Pancreas (tissue), 10 donors: ENCODE data around the gene E2F7. TPM values are rescaled to one million over a fixed set of nuclear protein-coding genes. Genes with fewer than 3 reads are reported as not detected.

Experiments used
- ATAC-seq, 4 donors: fragments of 200-7000 bp; cut with Tn5 transposase; one replicate each; pipeline versions ENCODE4 v1.8.0 to v1.9.1; 2020; ENCODE audit warnings: mild to moderate bottlenecking in 4 of 4, moderate library complexity in 4 of 4
- DNase-seq, 6 donors: peaks; one replicate each; pipeline ENCODE4 v3.0.0-alpha.2; 2020
- FAIRE-seq: peaks from 2 replicates; lab custom pipeline; 2012; peaks lifted over from hg19 to GRCh38; lab: Jason Lieb, UNC
- H3K27ac ChIP-seq, 4 donors: fragments of 200-600 bp; sonication (generic); 1 replicate in 3 of 4; 2 replicates in 1 of 4; pipeline versions ENCODE4 v1.5.0 to v1.8.0; 2020
- H3K27me3 ChIP-seq, 4 donors: fragments of 200-600 bp; one replicate each; pipeline ENCODE4 v1.8.0; 2021
- H3K36me3 ChIP-seq, 3 donors: fragments of 200-600 bp; sonication (generic) in 1 of 3; one replicate each; pipeline versions ENCODE4 v1.5.0 to v1.8.0; 2020 to 2021
- H3K4me1 ChIP-seq, 3 donors: fragments of 200-600 bp; one replicate each; pipeline ENCODE4 v1.8.0; 2021
- H3K4me3 ChIP-seq, 4 donors: fragments of 200-600 bp; sonication (generic) in 2 of 4; one replicate each; pipeline versions ENCODE4 v1.5.0 to v1.8.0; 2020 to 2021
- H3K9me3 ChIP-seq, 4 donors: fragments of 200-600 bp; one replicate each; pipeline ENCODE4 v1.8.0; 2021
- CTCF ChIP-seq, 4 donors: fragments of 200-600 bp; sonication (generic) in 3 of 4; IDR thresholded peaks; one replicate each; pipeline versions ENCODE4 v1.5.0 to v1.8.0; 2021; ENCODE audit warnings: antibody characterized with exemption in 4 of 4
- WGBS, 2 donors: extraction: QIAGEN DNeasy Blood & Tissue Kit; methylation state at CpG; one replicate each; pipeline ENCODE4 v1.1.7; 2013; 5-methylcytosine and 5-hydroxymethylcytosine counted together
- intact Hi-C, 3 donors: fragments of 100-400 bp; cut with DNase I; formaldehyde crosslinking; loops; one replicate each; pipeline versions ENCODE4 v1.11.1 to v1.14.2; 2022
- polyA plus RNA-seq, 2 donors: library from polyadenylated mRNA; stranded (reverse); fragments of 200-250 nt; gene quantifications; one replicate each; pipeline ENCODE4 v1.2.3, GENCODE V29; 2013
- total RNA-seq, 6 donors: library from RNA; stranded (reverse); fragmentation: NEBNext Ultra II Directional in 4 of 6; extraction: Animal tissue kit (Norgen Biotek cat#: 25700) in 4 of 6; gene quantifications; one replicate each; pipeline versions ENCODE4 v1.2.1 to v1.2.4, GENCODE V29; 2021 to 2023
- donor health status: healthy with polysubstance abuse.
- donor health status: DM: no; HTN: no; CAD: no; lungs with moderate emphysema.
- donor health status: DM: no; HTN: no; CAD: no.
- donor health status: control.
- donor health status: control.
- donor health status: Bipolar disorder and iron deficiency.
- donor health status: DM: yes; HTN: yes; CAD: no.
- donor health status: DM: no; HTN: no; CAD: no.
- donor health status: DM: no; HTN: no; CAD: no.
- donor health status: DM: yes; HTN: yes; CAD: no.

E2F7 gene
- total and polyA plus RNA-seq, 8 donors = 0.08 to 0.73 (median 0.28) TPM; not detected in 2

GRCh38 chr12:77089686-77090220, 24.4 kb upstream of the E2F7 start:
- intact Hi-C loops = no loop called here
- Histone ChIP-seq H3K27me3 (no peaks in the 10 kb centered on the region), H3K4me1 (no peaks in the 10 kb centered on the region), H3K9me3 (no peaks in the 10 kb centered on the region), H3K36me3 (no peaks in the 10 kb centered on the region), H3K27ac (no peak overlapping the region), H3K4me3 (no peak overlapping the region)
- FAIRE-seq (no peak), ATAC-seq (no peak), DNase-seq (no peak)
- 4 to 11% methylated on average over 1 of the region's 1 CpG for WGBS, 2 donors
- TF ChIP-seq CTCF (IDR thresholded peaks at IDR 0.05) = no peak

DNA sequence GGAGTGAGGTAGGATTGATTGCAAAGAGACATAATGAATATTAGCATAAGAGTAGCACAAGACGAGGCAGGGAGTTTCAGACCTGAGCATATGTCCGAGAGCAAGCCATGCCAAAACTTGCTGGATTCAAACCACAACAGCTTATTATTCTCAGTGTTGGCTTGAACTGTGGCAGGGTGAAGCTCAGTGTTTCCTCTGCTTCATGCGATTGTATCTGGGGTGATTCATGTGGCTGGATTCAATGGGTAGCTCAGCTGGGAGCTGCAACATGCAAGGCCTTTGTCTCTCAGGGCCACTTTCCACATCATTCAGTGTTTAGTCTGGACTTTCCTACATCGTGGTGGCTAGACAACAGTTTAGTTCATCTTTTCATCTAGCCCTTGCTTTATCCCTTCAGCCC, 22.1 kb upstream of the E2F7 start:
- Histone ChIP-seq H3K9me3 (no peaks in the 10 kb centered on the region), H3K27me3 (no peaks in the 10 kb centered on the region), H3K4me3 (no peak overlapping the region), H3K36me3 (no peaks in the 10 kb centered on the region), H3K4me1 (no peaks in the 10 kb centered on the region), H3K27ac (no peak overlapping the region)
- DNase-seq = no peak
- ATAC-seq = no peak
- intact Hi-C loops = no loop called here
- 70 to 73% methylated on average over 4 of the region's 4 CpGs for WGBS, 2 donors
- TF ChIP-seq CTCF (IDR thresholded peaks at IDR 0.05) = no peak
- no peak for FAIRE-seq

- Histone ChIP-seq H3K36me3 (no peaks in the 10 kb centered on the region), H3K27ac (no peak overlapping the region), H3K4me3 (no peak overlapping the region), H3K27me3 (no peaks in the 10 kb centered on the region), H3K9me3 (no peaks in the 10 kb centered on the region), H3K4me1 (no peaks in the 10 kb centered on the region)
- no peak for ATAC-seq
- 13 to 31% methylated on average over 1 of the region's 1 CpG for WGBS, 2 donors
- TF ChIP-seq CTCF (IDR thresholded peaks at IDR 0.05) = no peak
- intact Hi-C loops = no loop called here
- DNase-seq = no peak
- no peak for FAIRE-seq
Observed at GRCh38 chr12:77082021-77082420, 16.7 kb upstream of the E2F7 start.

DNA sequence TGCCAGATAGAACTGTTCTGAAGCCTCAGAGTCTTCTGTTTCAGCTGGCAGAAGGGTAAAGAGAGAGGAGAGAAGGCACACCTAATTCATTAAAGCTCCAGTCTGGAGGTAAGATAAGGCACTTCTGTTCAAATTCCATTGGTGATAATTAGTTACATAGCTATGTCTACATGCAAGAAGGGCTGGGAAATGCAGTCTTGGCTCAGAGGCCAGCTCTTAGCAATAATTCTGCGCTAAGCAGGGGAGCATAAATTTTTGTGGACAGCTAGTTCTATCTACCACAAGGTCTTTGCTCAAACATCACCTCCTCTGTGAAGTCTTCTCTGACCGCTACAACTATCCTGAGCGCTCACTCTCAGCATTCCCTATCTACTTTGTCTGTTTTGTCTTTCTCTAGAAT, 14.3 kb upstream of the E2F7 start:
- intact Hi-C loops = no loop called here
- WGBS, 2 donors = 77 to 79% methylated on average over 3 of the region's 3 CpGs
- no peaks in the 10 kb centered on the region for H3K27me3 ChIP-seq
- no peak for DNase-seq
- no peaks in the 10 kb centered on the region for H3K4me1 ChIP-seq
- H3K36me3 ChIP-seq = no peaks in the 10 kb centered on the region
- FAIRE-seq = no peak
- H3K9me3 ChIP-seq = no peaks in the 10 kb centered on the region
- no peak for TF ChIP-seq CTCF (IDR thresholded peaks at IDR 0.05)
- no peak for ATAC-seq
- no peak overlapping the region for H3K27ac ChIP-seq
- no peak overlapping the region for H3K4me3 ChIP-seq

GRCh38 chr12:77078231-77078630, 12.9 kb upstream of the E2F7 start:
- FAIRE-seq (no peak), ATAC-seq (no peak), DNase-seq (no peak)
- H3K9me3 ChIP-seq = no peaks in the 10 kb centered on the region
- H3K36me3 ChIP-seq = no peaks in the 10 kb centered on the region
- no peak overlapping the region for H3K4me3 ChIP-seq
- no peaks in the 10 kb centered on the region for H3K4me1 ChIP-seq
- H3K27me3 ChIP-seq = no peaks in the 10 kb centered on the region
- TF ChIP-seq CTCF (IDR thresholded peaks at IDR 0.05) = no peak
- intact Hi-C loops = no loop called here
- H3K27ac ChIP-seq = no peak overlapping the region
